Measurements from ENCODE around the gene SUPT4H1. TPM values are rescaled to one million over a fixed set of nuclear protein-coding genes. Genes with fewer than 3 reads are reported as not detected.
A peak's percentile ranks its signal among the peaks of the same experiment; 100 is the strongest.

The SUPT4H1 gene
- total and polyA plus RNA-seq, 9 of the 15 experiments (the other 6 are each of a cell fraction or from before 2014, with no cell fraction given) = 62.1 to 320 (median 117) TPM

DNA sequence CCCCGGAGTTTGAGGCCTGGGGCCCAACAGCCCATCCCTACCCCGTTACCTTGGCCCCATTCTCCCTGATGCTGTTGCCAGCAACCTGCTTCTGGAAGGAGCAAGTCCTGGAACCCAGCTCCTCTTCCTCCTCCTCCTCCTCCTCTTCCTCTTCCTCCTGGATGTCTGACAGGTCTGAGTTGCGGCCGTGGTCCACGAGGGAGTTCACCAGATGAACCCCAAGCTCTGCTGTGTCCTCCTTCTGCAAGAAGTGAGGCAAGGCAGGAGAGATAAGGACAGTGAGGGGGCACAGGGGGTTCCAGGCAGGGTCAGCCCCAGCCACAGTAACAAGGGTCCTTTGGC, 42.1 kb downstream of the SUPT4H1 start:
- FAIRE-seq = no peak
- peaks cover 1% of the 10 kb centered on the region for H3K9me1 ChIP-seq (ENCODE audit: control insufficient read depth, insufficient read depth, low read length)
- H3K9me3 ChIP-seq (replicated peaks; ENCODE audit: control insufficient read depth, insufficient read depth, low read depth, low read length) = no peaks in the 10 kb centered on the region
- H3K4me1 ChIP-seq (replicated peaks in 1 of 2; ENCODE audit: control insufficient read depth in 2 of 2, insufficient read depth in 2 of 2, low read length in 2 of 2) = peaks cover 0 to 29% of the 10 kb centered on the region in 2 experiments; a peak in 1 of 5 replicates
- no peak for ATAC-seq
- no peaks in the 10 kb centered on the region for H3K27me3 ChIP-seq (ENCODE audit: control insufficient read depth in 2 of 2, insufficient read depth in 2 of 2, low read length in 2 of 2)
- no peak overlapping the region for H3K9ac ChIP-seq (ENCODE audit: insufficient read depth in 1 of 2, low read depth in 2 of 2, low read length in 2 of 2)
- H2AFZ ChIP-seq (ENCODE audit: low read depth, low read length) = no peak overlapping the region
- in situ Hi-C loops (cut with MboI) (loop anchor here (5.0 kb wide), 1 partner anchor 137 kb away; no protein-coding TSS in a partner anchor), intact Hi-C loops (cut with micrococcal nuclease) (no loop called here)
- TF ChIP-seq RBM25 (IDR thresholded peaks at IDR 0.05; ENCODE audit: low read depth, low read length, severe bottlenecking) (no peak), CBFA2T2 (conservative IDR thresholded peaks at IDR 0.05) (no peak)
- H3K27ac ChIP-seq (ENCODE audit: extremely low read depth, low read depth, low read length) = no peak overlapping the region
- H3K36me3 ChIP-seq (ENCODE audit: control insufficient read depth, insufficient read depth, low read length) = no peaks in the 10 kb centered on the region
- WGBS (ENCODE audit: insufficient coverage, low coverage, missing lambda C conversion rate) = 34% methylated on average over 4 of the region's 5 CpGs
- H4K20me1 ChIP-seq (replicated peaks; ENCODE audit: control insufficient read depth, insufficient read depth, low read length) = no peaks in the 10 kb centered on the region
- CTCF ChIA-PET (ENCODE audit: low intra/inter-chr PET ratio) = no interaction called here
- no peak overlapping the region for H3K4me2 ChIP-seq (ENCODE audit: insufficient read depth, low read length)
- H3K79me2 ChIP-seq (ENCODE audit: control insufficient read depth, insufficient read depth, low read length) = no peaks in the 10 kb centered on the region
- H3K4me3 ChIP-seq = no peak overlapping the region
- DNase-seq (ENCODE audit: extremely low read depth in 1 of 4, low spot score in 3 of 4) = no peak
- BruUV-seq (replicated peaks) = no TSS peak
- POLR2A ChIA-PET = interaction anchor here (0.7 kb wide), 1 partner anchor 10 kb away, joined by 3 read pairs; no protein-coding TSS in a partner anchor

DNA sequence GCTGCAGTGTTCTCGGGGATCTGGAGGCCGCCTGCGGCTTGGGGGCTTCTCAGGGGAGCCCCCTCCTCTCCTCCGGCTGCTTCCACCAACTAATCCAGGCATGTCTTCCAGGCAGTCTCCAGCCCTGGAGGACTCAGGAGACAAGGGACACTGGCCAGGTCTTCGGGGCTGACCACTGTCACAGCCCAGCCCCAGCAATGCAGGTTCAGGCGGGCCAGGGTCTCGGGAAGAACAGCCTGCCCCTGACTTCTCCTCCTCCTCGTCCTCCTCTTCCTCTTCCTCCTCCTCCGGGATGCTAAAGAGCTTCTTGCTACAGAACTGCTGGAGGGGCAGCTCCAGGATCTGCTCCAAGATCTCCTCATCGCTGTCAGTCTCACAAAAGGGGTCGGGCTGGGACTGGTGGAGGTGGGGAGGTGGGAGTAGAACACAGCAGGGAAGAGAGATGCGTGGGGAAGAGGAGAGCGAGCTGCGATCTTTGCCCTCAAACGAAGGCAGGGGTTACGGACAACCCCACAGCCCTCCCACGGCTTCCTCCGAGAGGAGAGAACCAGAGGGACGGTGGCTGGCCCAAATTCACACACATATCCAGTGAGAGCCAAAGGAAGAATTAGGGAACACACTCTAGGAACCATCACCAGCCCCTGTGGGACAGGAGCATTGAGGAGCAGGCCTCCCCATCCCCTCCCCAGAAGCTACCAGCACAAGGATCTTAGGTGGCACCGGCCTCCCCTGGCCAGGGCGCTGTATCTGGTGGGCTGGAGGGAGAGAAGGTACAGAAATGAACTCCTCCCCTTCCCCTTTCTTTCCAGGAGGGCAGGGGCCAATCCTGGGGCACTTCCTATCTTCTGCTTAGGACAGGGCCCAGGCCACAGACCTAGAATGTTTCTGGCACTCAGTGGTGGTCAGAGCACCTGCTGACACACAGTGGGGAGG, 42.8 kb downstream of the SUPT4H1 start:
- Histone ChIP-seq H4K20me1 (replicated peaks; ENCODE audit: control insufficient read depth, insufficient read depth, low read length) (no peaks in the 10 kb centered on the region), H3K9me3 (replicated peaks; ENCODE audit: control insufficient read depth, insufficient read depth, low read depth, low read length) (no peaks in the 10 kb centered on the region), H3K4me3 (no peak overlapping the region), H3K27me3 (ENCODE audit: control insufficient read depth in 2 of 2, insufficient read depth in 2 of 2, low read length in 2 of 2) (no peaks in the 10 kb centered on the region), H2AFZ (ENCODE audit: low read depth, low read length) (no peak overlapping the region), H3K36me3 (ENCODE audit: control insufficient read depth, insufficient read depth, low read length) (no peaks in the 10 kb centered on the region), H3K79me2 (ENCODE audit: control insufficient read depth, insufficient read depth, low read length) (no peaks in the 10 kb centered on the region), H3K9ac (ENCODE audit: insufficient read depth in 1 of 2, low read depth in 2 of 2, low read length in 2 of 2) (0 out of 4 replicates have a peak overlapping the region, but pooled peaks of 1 of the 2 experiments have one; percentile 61), H3K27ac (ENCODE audit: extremely low read depth, low read depth, low read length) (no peak overlapping the region), H3K9me1 (ENCODE audit: control insufficient read depth, insufficient read depth, low read length) (peaks cover 7% of the 10 kb centered on the region), H3K4me1 (replicated peaks in 1 of 2; ENCODE audit: control insufficient read depth in 2 of 2, insufficient read depth in 2 of 2, low read length in 2 of 2) (peaks cover 4 to 34% of the 10 kb centered on the region in 2 experiments; a peak in 2 of 5 replicates), H3K4me2 (ENCODE audit: insufficient read depth, low read length) (no peak overlapping the region)
- intact Hi-C loops (cut with micrococcal nuclease) (no loop called here), in situ Hi-C loops (cut with MboI) (no loop called here)
- ATAC-seq (no peak), DNase-seq (ENCODE audit: extremely low read depth in 1 of 4, low spot score in 3 of 4) (no peak), FAIRE-seq (no peak)
- ChIA-PET CTCF (ENCODE audit: low intra/inter-chr PET ratio) (no interaction called here), POLR2A (interaction anchor here (0.7 kb wide), 1 partner anchor 27 kb away, joined by 3 read pairs; no protein-coding TSS in a partner anchor)
- no TSS peak for BruUV-seq (replicated peaks)
- WGBS (ENCODE audit: insufficient coverage, low coverage, missing lambda C conversion rate) = 70% methylated on average over 10 of the region's 21 CpGs
- no peak for TF ChIP-seq POLR3G (IDR thresholded peaks at IDR 0.05; ENCODE audit: extremely low read depth, insufficient read length, insufficient replicate concordance)
- no peak for TF ChIP-seq BRCA1 (IDR thresholded peaks at IDR 0.05)
- TF ChIP-seq BRCA1 (CRISPR knock-in tag; IDR thresholded peaks at IDR 0.05) = no peak
- TF ChIP-seq, protein P1, sequence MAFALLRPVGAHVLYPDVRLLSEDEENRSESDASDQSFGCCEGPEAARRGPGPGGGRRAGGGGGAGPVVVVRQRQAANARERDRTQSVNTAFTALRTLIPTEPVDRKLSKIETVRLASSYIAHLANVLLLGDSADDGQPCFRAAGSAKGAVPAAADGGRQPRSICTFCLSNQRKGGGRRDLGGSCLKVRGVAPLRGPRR (CRISPR knock-in tag; IDR thresholded peaks at IDR 0.05) = no peak
- TF ChIP-seq, protein P2, sequence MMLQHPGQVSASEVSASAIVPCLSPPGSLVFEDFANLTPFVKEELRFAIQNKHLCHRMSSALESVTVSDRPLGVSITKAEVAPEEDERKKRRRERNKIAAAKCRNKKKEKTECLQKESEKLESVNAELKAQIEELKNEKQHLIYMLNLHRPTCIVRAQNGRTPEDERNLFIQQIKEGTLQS (IDR thresholded peaks at IDR 0.05) = no peak
- TF ChIP-seq, protein P2 (CRISPR knock-in tag; conservative IDR thresholded peaks at IDR 0.05) = no peak
- TF ChIP-seq, protein P3, sequence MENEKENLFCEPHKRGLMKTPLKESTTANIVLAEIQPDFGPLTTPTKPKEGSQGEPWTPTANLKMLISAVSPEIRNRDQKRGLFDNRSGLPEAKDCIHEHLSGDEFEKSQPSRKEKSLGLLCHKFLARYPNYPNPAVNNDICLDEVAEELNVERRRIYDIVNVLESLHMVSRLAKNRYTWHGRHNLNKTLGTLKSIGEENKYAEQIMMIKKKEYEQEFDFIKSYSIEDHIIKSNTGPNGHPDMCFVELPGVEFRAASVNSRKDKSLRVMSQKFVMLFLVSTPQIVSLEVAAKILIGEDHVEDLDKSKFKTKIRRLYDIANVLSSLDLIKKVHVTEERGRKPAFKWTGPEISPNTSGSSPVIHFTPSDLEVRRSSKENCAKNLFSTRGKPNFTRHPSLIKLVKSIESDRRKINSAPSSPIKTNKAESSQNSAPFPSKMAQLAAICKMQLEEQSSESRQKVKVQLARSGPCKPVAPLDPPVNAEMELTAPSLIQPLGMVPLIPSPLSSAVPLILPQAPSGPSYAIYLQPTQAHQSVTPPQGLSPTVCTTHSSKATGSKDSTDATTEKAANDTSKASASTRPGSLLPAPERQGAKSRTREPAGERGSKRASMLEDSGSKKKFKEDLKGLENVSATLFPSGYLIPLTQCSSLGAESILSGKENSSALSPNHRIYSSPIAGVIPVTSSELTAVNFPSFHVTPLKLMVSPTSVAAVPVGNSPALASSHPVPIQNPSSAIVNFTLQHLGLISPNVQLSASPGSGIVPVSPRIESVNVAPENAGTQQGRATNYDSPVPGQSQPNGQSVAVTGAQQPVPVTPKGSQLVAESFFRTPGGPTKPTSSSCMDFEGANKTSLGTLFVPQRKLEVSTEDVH (IDR thresholded peaks at IDR 0.05; ENCODE audit: low read depth, partially characterized antibody) = no peak
- TF ChIP-seq ZNF121 (CRISPR knock-in tag; conservative IDR thresholded peaks at IDR 0.05) = no peak
